ENCODE measurements around the gene MRPL44. TPM values are rescaled to one million over a fixed set of nuclear protein-coding genes. Genes with fewer than 3 reads are reported as not detected.

MRPL44 gene
- total RNA-seq, 1 donor from 2014 or later, result 37.3 TPM

- no peak for TF ChIP-seq CTCF (IDR thresholded peaks at IDR 0.05; ENCODE audit: partially characterized antibody, unreplicated experiment)
- H3K27ac Mint-ChIP-seq (ENCODE audit: unreplicated experiment), result no peak overlapping the region
- peaks cover 8% of the 10 kb centered on the region for H3K4me1 Mint-ChIP-seq (ENCODE audit: low read depth, unreplicated experiment)
- no peak for DNase-seq
- no peaks in the 10 kb centered on the region for H3K9me3 Mint-ChIP-seq (ENCODE audit: unreplicated experiment)
- no peak overlapping the region for H3K4me3 Mint-ChIP-seq (ENCODE audit: unreplicated experiment)
- H3K27me3 Mint-ChIP-seq (ENCODE audit: unreplicated experiment), result peaks cover 1% of the 10 kb centered on the region
- H3K36me3 Mint-ChIP-seq (ENCODE audit: unreplicated experiment), result no peaks in the 10 kb centered on the region
Measured at GRCh38 chr2:223976635-223977226, 19.5 kb downstream of the MRPL44 start.

- no peak for DNase-seq
- no peaks in the 10 kb centered on the region for H3K9me3 Mint-ChIP-seq (ENCODE audit: unreplicated experiment)
- H3K4me3 Mint-ChIP-seq (ENCODE audit: unreplicated experiment), result no peak overlapping the region
- H3K4me1 Mint-ChIP-seq (ENCODE audit: low read depth, unreplicated experiment), result no peaks in the 10 kb centered on the region
- H3K27ac Mint-ChIP-seq (ENCODE audit: unreplicated experiment), result no peak overlapping the region
- no peaks in the 10 kb centered on the region for H3K27me3 Mint-ChIP-seq (ENCODE audit: unreplicated experiment)
- TF ChIP-seq CTCF (IDR thresholded peaks at IDR 0.05; ENCODE audit: partially characterized antibody, unreplicated experiment), result no peak
- no peaks in the 10 kb centered on the region for H3K36me3 Mint-ChIP-seq (ENCODE audit: unreplicated experiment)
Measured at GRCh38 chr2:223978451-223978850, 21.2 kb downstream of the MRPL44 start.

- H3K27me3 Mint-ChIP-seq (ENCODE audit: unreplicated experiment), result no peaks in the 10 kb centered on the region
- no peaks in the 10 kb centered on the region for H3K36me3 Mint-ChIP-seq (ENCODE audit: unreplicated experiment)
- DNase-seq, result no peak
- H3K9me3 Mint-ChIP-seq (ENCODE audit: unreplicated experiment), result no peaks in the 10 kb centered on the region
- no peak overlapping the region for H3K4me3 Mint-ChIP-seq (ENCODE audit: unreplicated experiment)
- no peak for TF ChIP-seq CTCF (IDR thresholded peaks at IDR 0.05; ENCODE audit: partially characterized antibody, unreplicated experiment)
- no peak overlapping the region for H3K27ac Mint-ChIP-seq (ENCODE audit: unreplicated experiment)
- no peaks in the 10 kb centered on the region for H3K4me1 Mint-ChIP-seq (ENCODE audit: low read depth, unreplicated experiment)
Measured at GRCh38 chr2:223979730-223980396, 22.6 kb downstream of the MRPL44 start.

GRCh38 chr2:223980397-223980735 lies 23.1 kb downstream of the MRPL44 start:
- no peaks in the 10 kb centered on the region for H3K4me1 Mint-ChIP-seq (ENCODE audit: low read depth, unreplicated experiment)
- H3K27ac Mint-ChIP-seq (ENCODE audit: unreplicated experiment), result no peak overlapping the region
- H3K4me3 Mint-ChIP-seq (ENCODE audit: unreplicated experiment), result no peak overlapping the region
- no peaks in the 10 kb centered on the region for H3K9me3 Mint-ChIP-seq (ENCODE audit: unreplicated experiment)
- TF ChIP-seq CTCF (IDR thresholded peaks at IDR 0.05; ENCODE audit: partially characterized antibody, unreplicated experiment), result no peak
- H3K36me3 Mint-ChIP-seq (ENCODE audit: unreplicated experiment), result no peaks in the 10 kb centered on the region
- H3K27me3 Mint-ChIP-seq (ENCODE audit: unreplicated experiment), result no peaks in the 10 kb centered on the region
- no peak for DNase-seq

GRCh38 chr2:223980803-223981202 lies 23.5 kb downstream of the MRPL44 start:
- Mint-ChIP-seq H3K27ac (ENCODE audit: unreplicated experiment) (no peak overlapping the region), H3K27me3 (ENCODE audit: unreplicated experiment) (no peaks in the 10 kb centered on the region), H3K9me3 (ENCODE audit: unreplicated experiment) (no peaks in the 10 kb centered on the region), H3K4me1 (ENCODE audit: low read depth, unreplicated experiment) (no peaks in the 10 kb centered on the region), H3K4me3 (ENCODE audit: unreplicated experiment) (no peak overlapping the region), H3K36me3 (ENCODE audit: unreplicated experiment) (no peaks in the 10 kb centered on the region)
- TF ChIP-seq CTCF (IDR thresholded peaks at IDR 0.05; ENCODE audit: partially characterized antibody, unreplicated experiment), result no peak
- DNase-seq, result no peak
